Mesodermal cell (in vitro differentiated cells): ENCODE data around the gene FANCI.
"Not testable (repeated sequence)": the region's sequence is repeated elsewhere in the genome, so short reads cannot be mapped to it uniquely, and the experiment has no call there.

Source experiments
- H3K27ac ChIP-seq: 2 replicates; pipeline ENCODE4 v1.7.0; 2013; ENCODE audit warnings: mild to moderate bottlenecking, low read depth, low read length, moderate library complexity; ENCODE audit not compliant: severe bottlenecking
- H3K36me3 ChIP-seq: 2 replicates; pipeline ENCODE4 v1.7.1; 2013; ENCODE audit warnings: mild to moderate bottlenecking, low read length, moderate library complexity; ENCODE audit not compliant: control insufficient read depth, insufficient read depth
- H3K4me1 ChIP-seq: one replicate; pipeline ENCODE4 v1.7.1; 2013; ENCODE audit warnings: mild to moderate bottlenecking, low read length; ENCODE audit not compliant: insufficient read depth, control insufficient read depth, poor library complexity, severe bottlenecking
- H3K4me3 ChIP-seq: 2 replicates; pipeline ENCODE4 v1.7.0; 2013; ENCODE audit warnings: low read length, control low read depth, mild to moderate bottlenecking; ENCODE audit not compliant: insufficient read depth, poor library complexity, severe bottlenecking; ENCODE audit errors: extremely low read depth
- H3K9me3 ChIP-seq: 2 replicates; pipeline ENCODE4 v1.7.1; 2013; ENCODE audit warnings: mild to moderate bottlenecking, low read length, moderate library complexity; ENCODE audit not compliant: control insufficient read depth
- WGBS, 2 experiments: methylation state at CpG; one replicate each; pipeline ENCODE4 v1.1.5; 2013; ENCODE audit warnings: missing lambda C conversion rate in 2 of 2; ENCODE audit not compliant: insufficient coverage in 2 of 2; 5-methylcytosine and 5-hydroxymethylcytosine counted together

FANCI gene

DNA sequence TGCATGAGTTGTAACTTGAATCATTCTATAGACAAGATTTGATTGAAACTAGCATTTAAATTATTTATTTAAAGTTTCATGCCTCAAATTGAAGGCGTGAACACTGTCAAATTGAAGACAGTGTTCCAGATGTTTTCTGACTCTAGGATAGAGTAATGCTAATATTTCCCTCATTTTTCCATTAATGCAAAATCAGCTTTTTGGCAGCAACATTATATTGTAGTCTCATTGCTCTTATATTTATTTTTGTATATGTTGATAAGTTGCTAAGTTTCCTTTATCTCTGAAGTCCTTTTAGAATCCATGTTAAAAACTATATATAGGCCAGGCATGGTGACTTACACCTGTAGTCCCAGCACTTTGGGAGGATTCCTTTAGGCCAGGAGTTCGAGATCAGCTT is 4.8 kb downstream of the FANCI start:
- Histone ChIP-seq H3K36me3 (peaks cover 53% of the 10 kb centered on the region), H3K9me3 (peaks cover 5% of the 10 kb centered on the region), H3K4me3 (no peak overlapping the region), H3K27ac (no peak overlapping the region), H3K4me1 (peaks cover 7% of the 10 kb centered on the region)
- WGBS, 2 experiments, result 89 to 100% methylated on average over 1 of the region's 2 CpGs

DNA sequence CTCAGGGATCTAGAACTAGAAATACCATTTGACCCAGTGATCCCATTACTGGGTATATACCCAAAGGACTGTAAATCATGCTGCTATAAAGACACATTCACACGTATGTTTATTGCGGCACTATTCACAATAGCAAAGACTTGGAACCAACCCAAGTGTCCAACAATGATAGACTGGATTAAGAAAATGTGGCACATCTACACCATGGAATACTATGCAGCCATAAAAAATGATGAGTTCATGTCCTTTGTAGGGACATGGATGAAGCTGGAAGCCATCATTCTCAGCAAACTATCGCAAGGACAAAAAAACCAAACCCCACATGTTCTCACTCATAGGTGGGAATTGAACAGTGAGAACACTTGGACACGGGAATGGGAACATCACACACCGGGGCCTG is 6.4 kb downstream of the FANCI start:
- H3K36me3 ChIP-seq, result peaks cover 66% of the 10 kb centered on the region
- not testable (repeated sequence) for H3K4me1 ChIP-seq, H3K9me3 ChIP-seq, H3K4me3 ChIP-seq, H3K27ac ChIP-seq
- WGBS, 2 experiments, result no CpG with 5 or more reads among the region's 5 CpGs

- not testable (repeated sequence) for H3K27ac ChIP-seq, H3K4me1 ChIP-seq, H3K9me3 ChIP-seq, H3K4me3 ChIP-seq
- 100% methylated on average over 1 to 3 of the region's 4 CpGs for WGBS, 2 experiments
- peaks cover 60% of the 10 kb centered on the region for H3K36me3 ChIP-seq
Observed at GRCh38 chr15:89277281-89277680, 33.5 kb downstream of the FANCI start.

- no CpG with 5 or more reads among the region's 1 CpG for WGBS, 2 experiments
- no peaks in the 10 kb centered on the region for H3K9me3 ChIP-seq
- H3K36me3 ChIP-seq, result peaks cover 66% of the 10 kb centered on the region
- H3K4me1 ChIP-seq, result no peaks in the 10 kb centered on the region
- H3K4me3 ChIP-seq, result no peak overlapping the region
- no peak overlapping the region for H3K27ac ChIP-seq
Observed at GRCh38 chr15:89278307-89278706, 34.5 kb downstream of the FANCI start.

DNA sequence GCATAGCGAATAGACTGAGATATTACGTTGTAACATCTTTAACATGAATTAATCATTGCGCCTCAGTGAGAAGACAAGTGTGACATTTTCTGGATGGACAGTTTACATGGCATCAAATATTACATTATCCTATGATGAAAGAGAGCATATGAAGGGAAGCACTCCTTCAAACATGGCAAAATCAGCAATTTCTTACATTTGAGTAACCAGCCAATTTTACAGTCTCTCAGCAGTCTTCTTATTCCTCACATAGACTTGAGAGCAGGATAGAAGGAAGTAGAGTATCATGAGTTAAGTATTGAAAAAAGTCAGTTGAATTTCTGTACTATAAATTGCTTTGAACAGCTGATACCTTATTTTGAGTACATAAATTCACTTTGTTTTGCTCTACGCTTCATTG is 38.9 kb downstream of the FANCI start:
- no peak overlapping the region for H3K4me3 ChIP-seq
- no peak overlapping the region for H3K27ac ChIP-seq
- peaks cover 81% of the 10 kb centered on the region for H3K36me3 ChIP-seq
- WGBS, 2 experiments, result 100% methylated on average over 3 of the region's 4 CpGs; no CpG with 5 or more reads in 1 of the 2 experiments
- peaks cover 11% of the 10 kb centered on the region for H3K9me3 ChIP-seq
- H3K4me1 ChIP-seq, result no peaks in the 10 kb centered on the region

DNA sequence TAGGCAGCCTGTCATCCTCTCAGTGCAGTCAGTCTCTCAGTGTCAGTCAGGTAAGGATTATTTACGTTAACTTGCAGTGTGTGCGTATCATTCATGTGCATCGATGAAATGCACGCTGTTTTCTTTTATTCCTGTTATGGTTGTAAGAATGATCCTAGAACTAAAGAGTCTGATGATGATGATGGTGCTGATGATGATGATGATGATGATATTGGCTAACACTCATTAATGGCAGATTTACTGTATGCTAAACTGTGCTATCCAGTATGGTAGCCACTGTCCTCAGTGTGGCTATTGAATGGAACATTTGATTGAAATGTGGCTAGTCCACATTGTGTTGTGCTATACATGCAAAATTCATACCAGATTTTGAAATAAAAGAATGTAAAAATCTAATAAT is 39.4 kb downstream of the FANCI start:
- no peak overlapping the region for H3K27ac ChIP-seq
- peaks cover 87% of the 10 kb centered on the region for H3K36me3 ChIP-seq
- peaks cover 11% of the 10 kb centered on the region for H3K9me3 ChIP-seq
- WGBS, 2 experiments, result 95 to 100% methylated on average over 3 to 4 of the region's 4 CpGs
- no peaks in the 10 kb centered on the region for H3K4me1 ChIP-seq
- no peak overlapping the region for H3K4me3 ChIP-seq

- Histone ChIP-seq H3K9me3 (no peaks in the 10 kb centered on the region), H3K36me3 (peaks cover 92% of the 10 kb centered on the region), H3K4me1 (no peaks in the 10 kb centered on the region), H3K27ac (no peak overlapping the region), H3K4me3 (no peak overlapping the region)
- no CpG with 5 or more reads among the region's 2 CpGs for WGBS, 2 experiments
Observed at GRCh38 chr15:89291934-89292438, 48.2 kb downstream of the FANCI start.

GRCh38 chr15:89293012-89293411 is 49.2 kb downstream of the FANCI start:
- no peaks in the 10 kb centered on the region for H3K9me3 ChIP-seq
- peaks cover 82% of the 10 kb centered on the region for H3K36me3 ChIP-seq
- 100% methylated on average over 1 to 2 of the region's 2 CpGs for WGBS, 2 experiments
- no peak overlapping the region for H3K27ac ChIP-seq
- H3K4me3 ChIP-seq, result no peak overlapping the region
- no peaks in the 10 kb centered on the region for H3K4me1 ChIP-seq

GRCh38 chr15:89299896-89300295 is 56.1 kb downstream of the FANCI start:
- Histone ChIP-seq H3K4me3 (no peak overlapping the region), H3K9me3 (no peaks in the 10 kb centered on the region), H3K4me1 (no peaks in the 10 kb centered on the region), H3K27ac (no peak overlapping the region), H3K36me3 (peaks cover 57% of the 10 kb centered on the region)

DNA sequence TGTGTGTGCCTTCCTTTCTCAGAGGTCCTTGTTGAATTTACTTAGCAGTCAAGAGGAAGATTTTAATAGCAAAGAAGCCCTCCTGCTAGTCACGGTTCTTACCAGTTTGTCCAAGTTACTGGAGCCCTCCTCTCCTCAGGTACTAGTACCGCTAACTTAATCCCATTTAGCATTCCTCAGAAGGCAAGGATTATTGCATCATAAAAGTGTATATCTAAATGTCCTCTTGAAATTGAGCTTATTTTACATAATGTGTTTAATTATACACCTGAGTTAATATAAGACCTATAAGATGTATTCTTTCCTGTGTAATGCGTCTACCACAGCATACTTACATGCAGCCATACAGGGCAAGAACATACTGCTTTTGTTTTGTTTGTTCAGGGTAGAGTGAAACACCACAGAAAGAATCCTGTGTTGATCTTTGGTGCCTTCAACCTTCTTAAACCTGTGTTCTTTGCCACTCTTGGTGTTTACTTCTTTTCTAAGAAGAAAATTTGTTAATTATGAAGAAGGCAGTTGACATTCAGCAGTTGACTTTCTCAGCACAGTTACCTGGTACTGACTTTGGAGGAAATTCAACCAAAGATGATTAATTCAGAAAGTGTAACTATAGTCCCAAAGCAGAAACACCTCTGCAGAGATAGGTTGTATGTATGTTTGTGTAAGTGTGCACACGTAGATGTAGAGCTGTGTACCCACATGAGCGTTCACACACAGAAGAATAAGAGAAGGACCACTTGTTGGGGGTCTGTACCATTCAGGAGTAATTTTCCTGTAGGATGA is 57.7 kb downstream of the FANCI start:
- WGBS, 2 experiments, result 100% methylated on average over 1 to 2 of the region's 5 CpGs
- Histone ChIP-seq H3K4me1 (peaks cover under 1% of the 10 kb centered on the region), H3K27ac (no peak overlapping the region), H3K4me3 (no peak overlapping the region), H3K9me3 (no peaks in the 10 kb centered on the region), H3K36me3 (peaks cover 55% of the 10 kb centered on the region)

GRCh38 chr15:89303986-89304385 is 60.2 kb downstream of the FANCI start:
- Histone ChIP-seq H3K27ac (no peak overlapping the region), H3K4me3 (no peak overlapping the region), H3K4me1 (peaks cover 16% of the 10 kb centered on the region), H3K9me3 (no peaks in the 10 kb centered on the region), H3K36me3 (peaks cover 72% of the 10 kb centered on the region)
- WGBS, 2 experiments, result no CpG with 5 or more reads among the region's 2 CpGs
